NB4 (cell line): Measurements from ENCODE around the gene TAS2R41.

Experiments
- CTCF ChIP-seq: IDR thresholded peaks from one replicate; pipeline ENCODE4 v1.5.1; 2012; ENCODE audit warnings: low read depth, low read length
- MAX ChIP-seq: IDR thresholded peaks from 2 replicates; pipeline ENCODE4 v1.6.1; 2011; ENCODE audit warnings: low read depth, low read length
- MYC ChIP-seq: IDR thresholded peaks from 2 replicates; pipeline ENCODE4 v1.6.1; 2011; ENCODE audit warnings: low read depth, low read length
- POLR2A ChIP-seq: IDR thresholded peaks from 2 replicates; pipeline ENCODE4 v1.6.1; 2011; ENCODE audit warnings: mild to moderate bottlenecking; ENCODE audit not compliant: insufficient read length; ENCODE audit errors: extremely low read depth

- no peak for TF ChIP-seq CTCF
- TF ChIP-seq POLR2A, result no peak
- no peak for TF ChIP-seq MAX
- no peak for TF ChIP-seq MYC
These were observed 43.9 kb upstream of the TAS2R41 start for GRCh38 chr7:143433759-143434158.
